GM12801 (cell line): ENCODE results near the gene CNTN1.

ENCODE experiments used
- TF ChIP-seq, protein P1 (sequence below): IDR thresholded peaks from one replicate; pipeline ENCODE4 v1.5.1; 2011; ENCODE audit warnings: control low read depth; ENCODE audit not compliant: insufficient read length; ENCODE audit errors: extremely low read depth

Gene CNTN1

DNA sequence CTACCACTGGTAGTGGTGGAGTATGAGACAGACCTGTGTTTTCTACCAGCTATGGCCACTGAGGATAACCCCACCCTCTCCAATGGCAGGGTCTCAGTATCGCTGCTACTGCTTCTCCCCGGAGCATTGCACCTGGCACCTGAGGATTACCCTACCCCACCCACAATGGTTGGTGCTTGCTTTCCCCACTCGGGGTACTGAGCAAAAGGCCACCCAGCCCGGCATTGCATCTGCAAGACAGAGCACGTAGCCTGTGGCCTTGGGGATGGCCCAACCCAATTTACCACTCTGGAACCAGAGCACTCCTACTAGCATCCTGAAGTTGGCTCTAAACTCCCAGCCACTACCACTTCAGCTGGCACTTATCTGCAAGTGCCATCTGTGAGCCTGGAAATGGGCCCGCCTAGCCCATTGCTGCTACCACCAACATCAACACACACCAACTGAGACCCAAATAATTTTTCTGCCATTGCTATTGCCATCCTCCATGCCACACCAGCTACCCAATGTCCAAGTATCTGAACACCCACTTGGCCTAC, 145.7 kb downstream of the CNTN1 start:
- TF ChIP-seq, protein P1, sequence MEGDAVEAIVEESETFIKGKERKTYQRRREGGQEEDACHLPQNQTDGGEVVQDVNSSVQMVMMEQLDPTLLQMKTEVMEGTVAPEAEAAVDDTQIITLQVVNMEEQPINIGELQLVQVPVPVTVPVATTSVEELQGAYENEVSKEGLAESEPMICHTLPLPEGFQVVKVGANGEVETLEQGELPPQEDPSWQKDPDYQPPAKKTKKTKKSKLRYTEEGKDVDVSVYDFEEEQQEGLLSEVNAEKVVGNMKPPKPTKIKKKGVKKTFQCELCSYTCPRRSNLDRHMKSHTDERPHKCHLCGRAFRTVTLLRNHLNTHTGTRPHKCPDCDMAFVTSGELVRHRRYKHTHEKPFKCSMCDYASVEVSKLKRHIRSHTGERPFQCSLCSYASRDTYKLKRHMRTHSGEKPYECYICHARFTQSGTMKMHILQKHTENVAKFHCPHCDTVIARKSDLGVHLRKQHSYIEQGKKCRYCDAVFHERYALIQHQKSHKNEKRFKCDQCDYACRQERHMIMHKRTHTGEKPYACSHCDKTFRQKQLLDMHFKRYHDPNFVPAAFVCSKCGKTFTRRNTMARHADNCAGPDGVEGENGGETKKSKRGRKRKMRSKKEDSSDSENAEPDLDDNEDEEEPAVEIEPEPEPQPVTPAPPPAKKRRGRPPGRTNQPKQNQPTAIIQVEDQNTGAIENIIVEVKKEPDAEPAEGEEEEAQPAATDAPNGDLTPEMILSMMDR: no peak

DNA sequence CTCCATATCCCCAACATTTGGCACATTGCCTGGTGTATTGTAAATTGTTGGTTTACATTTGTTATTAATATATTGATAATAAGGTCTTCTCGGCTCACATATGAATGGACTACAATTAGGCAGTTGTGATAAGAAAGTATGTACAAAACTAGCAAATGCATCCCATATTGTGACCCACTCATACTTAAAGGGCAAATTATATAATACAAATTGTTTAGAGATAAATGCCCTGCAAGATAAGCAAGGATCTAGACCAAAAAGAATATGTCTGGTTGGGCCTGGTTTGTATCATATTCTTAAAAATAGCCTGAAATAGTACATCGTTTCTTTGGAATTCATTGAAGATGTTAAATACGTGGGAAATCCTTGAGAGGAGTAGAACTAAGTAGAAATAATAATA, 151.3 kb downstream of the CNTN1 start:
- TF ChIP-seq, protein P1: no peak

DNA sequence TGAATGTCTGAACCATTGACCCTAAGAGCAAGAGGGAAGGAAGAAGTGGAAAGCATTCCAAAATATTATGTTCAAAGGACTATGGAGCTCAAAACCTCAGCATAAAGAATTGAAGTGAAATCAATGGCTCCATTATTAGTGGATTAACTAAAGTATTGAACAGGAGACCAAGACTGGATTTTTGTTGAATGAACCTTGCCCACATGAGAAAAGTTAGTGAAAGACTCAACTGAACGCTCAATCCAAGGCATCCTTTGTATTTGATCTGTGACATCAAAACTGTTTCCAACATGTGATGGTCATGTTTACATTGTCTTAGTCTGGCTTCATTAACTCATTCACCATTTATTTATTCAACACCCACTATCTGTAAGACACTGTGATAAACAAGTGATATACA, 161.0 kb downstream of the CNTN1 start:
- TF ChIP-seq, protein P1: no peak

DNA sequence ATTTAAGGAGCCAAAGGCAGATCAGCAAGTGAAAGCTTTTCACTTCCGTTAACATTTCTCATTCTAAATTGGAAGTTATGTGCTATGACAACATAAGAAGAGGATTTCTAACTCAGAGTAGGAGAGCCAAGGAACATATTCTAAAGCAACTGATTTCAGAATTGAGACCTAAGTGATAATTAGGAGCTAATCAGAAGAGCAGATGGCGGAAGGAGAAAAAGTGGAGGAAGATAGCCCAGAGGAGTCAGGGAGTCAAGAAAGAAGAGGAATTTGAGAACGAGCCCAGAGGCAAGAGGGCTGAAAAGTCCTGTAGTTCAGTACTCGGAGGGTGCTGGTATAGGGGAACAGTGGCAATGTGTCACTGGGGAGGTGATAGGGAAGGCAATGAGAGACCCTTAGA, 162.4 kb downstream of the CNTN1 start:
- TF ChIP-seq, protein P1: no peak

DNA sequence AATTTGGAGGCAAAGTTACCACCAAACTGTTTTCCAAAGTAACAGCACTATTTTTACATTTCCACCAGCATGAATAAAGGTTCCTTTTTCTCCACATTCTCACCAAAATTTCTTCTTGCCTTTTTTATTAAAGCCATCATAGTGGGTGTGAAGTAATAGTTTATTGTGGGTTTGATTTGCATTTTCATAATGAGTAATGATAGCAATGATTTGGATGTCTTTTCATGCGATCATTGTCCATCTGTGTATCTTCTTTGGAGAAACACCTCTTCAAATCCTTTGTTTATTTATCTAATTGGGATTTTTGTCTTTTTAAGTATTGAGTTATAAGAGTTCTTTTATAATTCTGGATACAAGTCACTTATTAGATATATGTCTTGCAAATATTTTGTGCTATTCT, 172.7 kb downstream of the CNTN1 start:
- TF ChIP-seq, protein P1: no peak

DNA sequence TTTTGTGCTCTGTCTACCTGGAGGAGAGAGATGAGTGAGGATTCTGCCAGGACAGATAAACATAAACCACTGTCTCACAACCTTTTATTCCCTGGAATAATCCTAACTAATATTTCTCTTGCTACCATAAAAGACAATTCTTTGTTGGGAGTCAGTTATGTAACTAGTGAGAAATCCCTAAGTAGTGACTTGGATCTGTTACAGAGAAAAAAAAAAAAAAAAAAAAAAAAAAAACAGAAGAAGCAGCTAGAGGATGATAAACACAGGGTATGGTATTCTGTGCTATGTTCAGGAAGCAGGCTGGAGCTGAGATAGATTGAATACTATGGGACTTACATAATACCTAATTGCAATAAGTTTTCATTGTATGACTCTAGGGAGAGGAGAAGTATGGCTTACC, 178.7 kb downstream of the CNTN1 start:
- TF ChIP-seq, protein P1: no peak

DNA sequence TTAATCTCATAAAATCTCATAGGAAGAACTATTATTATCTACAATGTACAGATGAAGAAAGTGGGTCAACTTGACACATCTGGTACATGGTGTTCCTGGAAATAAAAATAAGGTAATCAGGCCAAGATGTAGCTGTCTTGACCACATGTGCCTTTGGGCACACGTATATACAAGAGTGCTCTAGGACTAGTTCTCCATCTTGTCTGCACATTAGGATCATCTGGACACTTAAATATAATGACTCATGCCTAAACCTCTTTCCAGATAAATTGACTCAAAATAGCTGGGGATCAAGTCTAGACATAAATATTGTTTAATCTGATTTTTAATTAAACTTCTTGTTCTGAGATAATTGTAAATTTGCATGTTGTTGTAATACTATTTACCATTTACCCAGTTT, 182.6 kb downstream of the CNTN1 start:
- TF ChIP-seq, protein P1: no peak
